COLO829 (cell line): ENCODE results near the gene AKAP6.
A peak's percentile ranks its signal among the peaks of the same experiment; 100 is the strongest.
"Not testable (repeated sequence)": the region's sequence is repeated elsewhere in the genome, so short reads cannot be mapped to it uniquely, and the experiment has no call there.

Experiments
- DNase-seq: peaks from one replicate; pipeline ENCODE4 v3.0.0; 2012; ENCODE audit warnings: low spot score

Gene AKAP6

DNA sequence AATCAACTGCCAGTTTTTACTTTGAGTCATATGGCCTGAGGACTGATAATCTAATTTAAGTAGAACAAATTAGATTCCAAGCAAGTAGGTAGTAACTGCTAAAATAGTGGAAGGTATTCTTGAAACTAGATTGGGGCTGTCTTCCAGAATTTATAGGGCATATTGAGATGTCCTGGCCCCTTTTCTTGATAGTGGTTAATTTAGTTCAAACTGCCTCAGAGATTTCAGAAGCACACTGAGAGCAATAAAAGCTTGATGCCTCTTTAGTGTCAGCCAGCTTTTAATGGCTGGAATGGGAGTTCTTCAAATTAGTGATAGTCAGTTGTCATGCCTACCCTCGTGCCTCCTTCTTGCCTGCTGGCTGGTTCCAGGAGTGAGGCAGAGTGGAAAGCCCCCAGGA lies 120.5 kb downstream of the AKAP6 start:
- DNase-seq = no peak

DNA sequence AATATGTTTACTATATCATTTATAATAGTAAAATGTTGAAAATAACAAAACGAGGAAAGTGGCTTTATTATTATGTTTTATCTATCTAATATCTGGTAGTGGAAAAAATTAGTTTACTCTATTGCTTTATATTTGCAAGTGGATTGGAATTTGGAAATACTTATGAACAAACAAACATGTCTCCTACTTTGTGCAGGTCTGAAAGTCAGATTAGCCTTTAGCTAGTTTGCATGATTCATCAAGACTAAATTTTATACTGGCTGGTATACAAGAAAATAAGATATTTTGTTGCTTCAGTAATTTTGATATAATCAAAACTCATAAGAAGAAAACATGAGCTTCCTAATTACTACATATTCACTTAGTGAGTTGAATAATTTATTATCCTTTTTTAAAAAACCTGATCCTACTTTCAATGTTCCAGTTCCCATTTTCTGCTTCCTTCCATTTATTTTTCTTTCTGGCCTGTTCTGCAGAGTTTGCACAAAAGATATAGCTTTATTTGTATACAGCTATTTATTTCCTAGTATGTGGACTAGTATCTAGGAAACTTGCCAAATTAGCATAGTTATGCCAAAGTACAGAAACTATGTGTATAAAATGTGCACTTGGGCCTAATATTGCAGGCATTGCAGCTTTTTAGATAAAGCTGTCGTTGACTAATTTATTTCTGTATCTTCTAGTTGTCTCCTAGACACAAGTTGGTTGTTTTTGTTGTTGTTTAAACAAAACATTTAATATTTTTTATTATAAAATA lies 122.0 kb downstream of the AKAP6 start:
- DNase-seq = no peak

DNA sequence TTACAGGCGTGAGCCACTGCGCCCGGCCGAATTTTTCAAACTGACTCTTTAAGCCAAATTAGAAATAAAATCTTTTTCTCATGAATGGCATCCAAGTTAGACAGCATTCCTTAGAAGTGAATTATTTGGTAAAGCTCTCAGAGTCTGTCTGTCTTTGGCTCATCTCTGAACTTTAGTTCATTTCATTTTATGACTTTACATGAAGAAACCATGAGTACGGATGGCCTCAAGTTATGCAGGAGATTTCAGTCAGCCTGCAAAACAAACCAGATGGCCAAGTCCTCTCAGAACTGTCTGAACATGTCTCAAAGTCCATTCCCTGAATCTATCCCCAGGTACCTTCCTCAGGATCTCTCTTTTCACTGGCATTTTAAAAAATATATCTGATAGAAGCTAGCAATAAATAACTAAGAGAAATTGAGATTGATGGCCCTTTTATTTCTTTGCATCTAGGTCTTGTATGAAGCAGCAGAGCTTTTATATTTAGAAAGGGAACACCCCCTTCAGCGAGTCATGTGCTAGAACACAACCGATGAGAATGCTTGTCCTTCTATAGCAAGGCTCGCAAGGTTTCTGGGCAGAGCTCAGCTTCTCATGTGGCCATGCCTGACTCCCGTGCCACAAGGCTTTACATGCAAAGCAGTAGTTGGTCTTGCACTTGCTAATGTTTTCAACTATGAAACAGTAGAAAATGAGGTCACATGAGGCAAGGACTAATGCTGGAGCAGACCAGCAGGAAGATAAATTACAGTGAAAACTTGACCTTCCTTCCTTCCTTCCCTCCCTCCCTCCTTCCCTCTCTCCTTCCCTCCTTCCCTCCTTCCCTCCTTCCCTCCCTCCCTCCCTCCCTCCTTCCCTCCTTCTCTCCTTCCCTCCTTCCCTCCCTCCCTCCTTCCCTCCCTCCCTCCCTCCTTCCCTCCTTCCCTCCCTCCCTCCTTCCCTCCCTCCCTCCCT lies 125.0 kb downstream of the AKAP6 start:
- DNase-seq = no peak

DNA sequence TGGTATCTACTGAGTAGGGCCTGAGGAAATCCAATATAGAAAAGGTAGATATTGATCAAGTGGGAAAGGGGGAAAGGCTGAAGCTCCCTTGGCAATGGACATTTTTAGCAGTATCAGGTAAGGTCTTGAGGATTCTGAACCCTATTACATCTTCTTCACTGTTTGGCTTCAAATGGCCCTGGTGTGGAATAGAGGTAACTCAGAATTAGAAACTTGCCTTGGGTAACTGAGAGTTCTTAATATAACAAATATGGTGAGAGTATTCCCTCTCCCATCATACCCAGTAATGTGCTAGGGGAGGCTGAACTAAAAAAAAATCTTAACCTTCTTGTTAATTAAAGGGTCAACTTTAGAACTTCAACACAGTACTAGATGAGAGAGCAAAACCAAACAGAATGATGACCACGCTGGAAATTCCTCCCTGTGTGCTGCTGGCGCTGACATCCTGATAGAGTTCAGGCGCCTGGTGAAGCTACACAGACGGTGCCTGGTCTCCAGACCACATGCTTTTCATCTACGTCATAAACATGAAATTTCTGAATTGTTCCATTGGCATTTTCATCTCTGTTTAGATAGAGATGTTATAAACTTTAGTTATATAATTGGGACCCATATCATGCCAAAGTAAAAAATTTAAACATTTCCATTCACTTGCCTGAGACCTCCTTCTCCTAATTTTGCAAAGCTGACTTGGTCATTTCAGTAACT lies 128.3 kb downstream of the AKAP6 start:
- DNase-seq = no peak

DNA sequence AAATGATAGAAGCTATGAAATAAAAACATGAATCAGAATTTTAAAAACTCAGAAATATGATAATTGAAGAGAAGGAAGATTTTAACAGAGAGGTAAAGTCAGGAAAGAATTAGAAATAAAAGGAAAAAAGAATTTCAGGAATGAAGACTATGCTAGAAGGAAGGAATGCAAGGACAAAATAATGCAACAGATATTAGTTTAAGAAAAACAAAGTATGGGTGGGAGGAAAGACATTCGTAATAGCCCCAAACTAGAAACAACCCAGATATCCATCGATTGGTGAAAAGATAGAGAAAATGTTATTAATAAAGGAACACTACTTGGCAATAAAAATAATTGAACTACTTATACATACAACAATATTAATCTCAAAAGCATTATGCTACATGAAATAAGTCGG lies 129.6 kb downstream of the AKAP6 start:
- DNase-seq = no peak

DNA sequence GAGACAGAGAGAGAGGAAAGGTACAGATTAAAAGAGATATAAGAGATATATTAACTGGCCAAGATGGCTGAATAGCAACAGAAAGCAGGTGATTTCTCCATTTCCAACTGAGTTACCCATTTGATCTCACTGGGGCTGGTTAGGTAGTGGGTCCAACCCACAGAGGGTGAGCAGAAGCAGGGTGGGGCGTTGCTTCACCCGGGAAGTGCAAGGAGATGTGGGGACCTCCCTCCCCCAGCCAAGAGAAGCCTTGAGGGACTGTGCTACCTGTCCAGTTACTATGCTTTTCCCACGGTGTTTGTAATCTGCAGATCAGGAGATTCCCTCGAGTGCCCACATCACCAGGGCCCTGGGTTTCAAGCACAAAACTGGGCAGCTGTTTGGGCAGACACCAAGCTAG lies 131.2 kb downstream of the AKAP6 start:
- DNase-seq = no peak

DNA sequence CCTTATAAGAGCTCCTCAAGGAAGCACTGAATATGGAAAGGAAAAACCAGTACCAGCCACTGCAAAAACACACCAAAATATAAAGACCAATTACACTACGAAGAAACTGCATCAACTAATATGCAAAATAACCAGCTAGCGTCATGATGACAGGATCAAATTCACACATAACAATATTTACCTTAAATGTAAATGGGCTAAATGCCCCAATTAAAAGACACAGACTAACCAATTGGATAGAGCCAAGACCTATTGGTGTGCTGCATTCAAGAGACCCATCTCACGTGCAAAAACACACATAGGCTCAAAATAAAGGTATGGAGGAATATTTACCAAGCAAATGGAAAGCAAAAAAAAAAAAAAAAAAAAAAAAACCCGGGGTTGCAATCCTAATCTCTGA lies 133.5 kb downstream of the AKAP6 start:
- DNase-seq = not testable (repeated sequence)

DNA sequence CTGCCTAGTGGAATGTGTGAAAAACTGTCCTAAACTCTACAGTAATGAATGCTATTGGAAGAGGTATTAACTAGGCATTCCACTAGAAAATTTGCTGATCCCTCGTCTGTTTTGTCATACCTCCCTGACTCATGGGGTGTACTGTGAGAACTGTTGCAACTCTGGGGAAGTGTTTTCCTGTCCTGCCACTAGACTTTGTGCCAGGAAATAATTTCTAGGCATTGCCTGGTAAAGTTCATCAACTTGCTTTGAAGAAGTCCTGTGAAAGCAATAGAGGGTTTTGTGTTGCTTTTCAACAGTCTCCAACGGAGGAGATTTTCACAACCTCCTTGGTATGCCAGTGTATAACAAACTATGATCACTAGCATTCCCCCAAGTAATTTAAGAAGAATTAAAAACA lies 139.9 kb downstream of the AKAP6 start:
- DNase-seq = no peak

DNA sequence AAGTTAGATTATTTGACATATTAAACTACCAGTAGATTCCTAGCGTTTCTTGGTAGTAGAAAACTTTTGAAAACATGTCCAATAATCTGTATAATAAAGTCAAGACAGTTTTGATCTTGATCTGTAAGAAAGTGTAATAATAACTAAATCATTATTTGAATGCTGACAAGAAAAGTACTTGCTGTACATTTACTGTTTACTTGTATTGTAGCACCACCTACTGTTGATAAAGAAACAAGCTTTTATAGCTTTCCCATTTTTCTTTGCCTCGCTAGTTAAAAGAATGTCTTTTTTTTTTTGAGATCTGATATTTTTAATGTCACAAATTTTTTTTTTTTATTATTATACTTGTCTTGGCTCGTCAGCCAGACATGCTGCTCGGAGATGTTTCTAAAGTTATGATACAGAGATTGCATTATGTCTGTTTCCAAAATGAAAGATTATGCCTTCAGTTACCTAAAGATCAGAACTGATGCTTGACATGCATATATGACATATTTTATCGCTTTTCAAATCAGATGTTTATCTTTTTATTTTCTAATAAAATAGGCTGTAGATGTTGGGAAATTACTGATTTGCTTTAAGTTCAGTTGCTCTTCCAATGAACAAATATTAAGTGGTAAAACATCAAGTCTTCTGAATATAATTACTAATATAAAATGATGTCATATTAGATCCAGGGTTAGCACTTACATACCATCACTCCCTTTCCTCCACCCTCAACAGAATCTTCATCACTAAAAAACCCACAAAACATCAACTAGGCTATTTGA lies 140.5 kb downstream of the AKAP6 start:
- DNase-seq = peak; percentile 62

DNA sequence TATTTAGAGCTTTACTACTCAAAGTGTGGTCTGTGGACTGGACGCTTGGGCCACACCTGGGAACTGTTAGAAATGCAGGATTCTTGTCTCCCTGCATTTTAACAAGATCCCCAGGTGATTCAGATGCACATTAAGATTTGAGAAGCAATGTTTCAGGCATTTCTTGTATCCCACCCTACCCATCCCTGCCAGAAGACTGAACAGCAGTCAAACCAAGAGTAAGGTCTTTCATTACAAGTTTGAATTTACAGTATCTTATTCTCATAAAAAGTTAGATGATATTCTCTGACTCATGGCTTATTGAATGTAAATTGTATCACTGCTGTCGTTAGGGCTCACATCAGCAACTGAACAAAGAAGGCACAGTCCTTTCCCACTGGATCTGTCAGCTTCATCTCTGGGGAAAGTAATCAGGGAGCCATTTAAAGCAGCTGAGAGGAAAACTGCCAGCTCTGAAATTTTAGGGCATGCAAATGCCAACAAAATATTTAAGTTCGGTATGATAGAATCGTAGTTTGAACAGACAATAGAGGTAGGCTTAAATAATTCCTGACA lies 141.1 kb downstream of the AKAP6 start:
- DNase-seq = peak; percentile 77

DNA sequence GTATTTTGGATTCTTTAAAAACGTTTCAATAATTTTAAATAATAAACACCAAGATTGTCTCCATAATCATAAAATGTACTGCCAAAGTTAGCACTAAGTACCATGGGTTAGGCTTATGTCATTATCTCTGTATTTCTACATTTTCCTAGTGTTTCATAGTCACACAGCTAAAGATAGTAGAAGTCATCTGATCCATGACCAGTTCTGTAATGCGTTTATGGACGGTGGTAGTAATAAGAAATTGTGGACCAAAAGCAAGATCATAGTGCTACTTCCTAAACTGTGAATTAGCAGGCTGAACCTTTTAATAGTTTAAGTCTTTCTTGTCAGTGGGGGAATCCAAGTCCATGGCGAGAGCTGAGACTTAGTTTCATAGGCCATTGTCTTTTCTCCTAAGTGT lies 142.1 kb downstream of the AKAP6 start:
- no peak for DNase-seq

DNA sequence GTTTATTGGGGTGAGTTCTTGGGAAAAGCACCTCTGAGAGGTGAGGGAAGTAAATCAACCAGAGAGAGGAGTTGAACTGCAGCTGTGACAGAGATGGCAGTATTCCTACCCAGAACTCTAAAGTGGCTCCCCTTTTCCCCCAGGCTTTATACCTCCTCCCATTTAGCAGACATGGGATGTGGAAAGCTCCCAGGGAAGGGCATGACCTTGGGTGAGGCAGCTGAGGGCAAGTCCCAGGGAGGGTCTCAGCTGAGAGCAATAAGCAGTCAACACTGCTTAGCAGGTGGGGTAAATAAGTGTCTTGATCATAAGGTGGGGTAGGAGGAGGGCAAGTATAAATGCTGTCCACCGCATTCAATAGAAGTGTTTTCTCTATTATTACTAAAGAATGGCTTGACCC lies 143.0 kb downstream of the AKAP6 start:
- no peak for DNase-seq

DNA sequence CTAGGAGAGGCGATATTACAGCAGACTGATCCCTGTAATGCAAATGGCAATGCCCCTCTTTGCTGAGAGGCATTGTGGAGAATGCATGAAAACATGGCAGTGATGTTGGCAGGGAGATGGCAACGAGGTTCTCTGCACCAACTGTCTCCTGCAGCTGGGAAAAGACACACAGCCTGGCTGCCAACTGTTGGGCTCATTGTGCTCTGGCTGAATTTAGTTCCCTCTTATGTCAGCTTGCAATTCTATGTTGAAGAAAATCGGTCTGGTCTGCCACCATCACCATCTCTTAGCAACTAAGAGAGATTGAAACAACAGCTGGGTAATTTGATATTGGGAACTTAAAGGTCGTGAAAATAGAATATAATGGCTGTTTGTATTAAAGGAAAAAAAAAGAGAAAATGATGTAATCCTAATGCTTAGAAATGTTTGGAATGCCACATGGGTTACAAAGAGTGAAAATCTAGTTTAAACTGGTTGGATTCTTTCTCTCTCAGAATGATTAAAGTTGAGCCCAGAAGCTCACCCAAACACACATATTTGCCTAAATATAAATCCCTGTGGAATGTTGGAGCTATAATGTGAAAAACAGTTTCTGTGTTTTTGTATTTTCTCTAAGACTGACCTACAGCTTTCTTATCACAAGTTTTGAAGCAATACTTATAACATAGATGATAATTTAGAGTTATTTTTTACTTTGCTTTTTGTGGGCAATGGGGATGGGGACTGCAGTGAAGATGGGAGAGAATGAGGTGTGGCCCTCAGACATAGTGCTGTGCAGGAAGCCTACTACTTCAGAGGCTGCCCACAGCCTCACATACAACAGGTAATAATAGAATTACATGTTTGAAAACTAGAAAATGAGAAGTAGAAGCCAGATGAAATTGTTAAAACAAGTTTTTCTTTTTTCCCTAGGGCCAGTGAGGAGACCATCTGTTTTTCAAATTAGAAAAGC lies 143.7 kb downstream of the AKAP6 start:
- peak; percentile 87 for DNase-seq

DNA sequence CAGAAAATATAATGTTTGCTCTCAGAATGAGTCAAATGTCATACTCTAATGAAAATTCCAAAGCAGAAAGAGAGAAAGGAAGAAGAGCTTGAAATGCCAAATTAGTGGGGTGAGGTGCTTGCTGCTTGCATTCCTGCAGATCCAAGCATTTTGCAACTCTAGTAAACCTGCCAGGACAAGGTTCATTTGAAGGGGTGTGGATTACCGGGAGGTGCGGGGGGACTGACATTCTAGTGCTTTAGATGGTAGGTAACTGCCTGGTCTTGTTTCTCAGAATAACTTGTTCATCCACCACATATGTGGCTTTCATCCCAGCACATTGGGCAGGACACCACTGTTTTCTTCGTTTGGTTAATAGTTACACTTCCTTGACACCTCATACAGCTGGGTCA lies 144.4 kb downstream of the AKAP6 start:
- DNase-seq = no peak

DNA sequence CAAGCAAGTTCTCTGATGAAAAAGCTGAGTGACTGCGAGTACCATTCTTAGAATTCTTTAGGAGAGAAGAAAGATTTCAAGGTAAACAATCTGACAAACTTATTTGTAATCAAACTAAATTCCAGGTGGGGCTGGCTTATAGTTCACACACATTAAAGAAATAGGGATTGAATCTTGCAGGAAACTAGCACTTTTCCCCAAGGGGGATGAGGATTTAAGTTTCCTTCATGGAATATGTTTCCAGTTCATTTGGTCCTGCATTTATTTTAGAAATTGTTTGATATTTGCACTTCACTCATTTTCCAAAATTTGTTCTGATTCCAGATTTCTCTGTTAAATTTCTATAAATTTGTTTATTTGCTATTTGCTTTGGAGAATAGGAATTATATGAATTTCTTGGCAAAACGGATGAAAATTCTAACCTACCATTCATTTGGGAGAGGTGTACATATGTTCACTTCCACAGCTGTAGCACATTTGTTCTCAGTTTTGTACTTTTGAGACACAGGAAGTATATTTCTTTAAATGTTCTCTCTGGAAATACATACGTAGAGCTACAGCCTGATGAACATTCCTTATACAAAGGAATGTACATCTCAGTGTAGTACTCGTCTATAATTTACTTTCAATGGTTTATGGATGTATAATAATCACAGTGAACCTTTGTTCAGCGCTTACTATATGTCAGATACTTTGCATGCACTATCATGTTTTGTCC lies 145.5 kb downstream of the AKAP6 start:
- no peak for DNase-seq

DNA sequence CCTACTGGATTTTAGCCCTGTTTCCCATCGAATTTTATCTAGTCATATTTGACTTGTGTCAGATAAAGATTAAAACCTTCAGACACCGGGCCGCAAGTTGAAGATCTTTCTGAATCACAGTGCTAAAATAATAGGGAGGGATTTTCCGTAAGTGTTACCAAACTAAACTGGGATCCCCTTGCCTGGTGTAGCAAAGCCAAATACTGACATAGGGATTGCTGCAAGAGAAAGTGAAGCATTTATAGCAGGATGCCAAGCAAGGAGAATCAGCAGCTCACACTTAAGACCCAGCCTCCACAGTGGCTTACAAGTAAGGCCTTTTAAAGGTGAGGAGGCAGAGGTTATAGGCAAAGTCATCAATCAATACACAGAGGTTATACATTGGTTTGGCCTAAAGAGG lies 147.4 kb downstream of the AKAP6 start:
- no peak for DNase-seq

DNA sequence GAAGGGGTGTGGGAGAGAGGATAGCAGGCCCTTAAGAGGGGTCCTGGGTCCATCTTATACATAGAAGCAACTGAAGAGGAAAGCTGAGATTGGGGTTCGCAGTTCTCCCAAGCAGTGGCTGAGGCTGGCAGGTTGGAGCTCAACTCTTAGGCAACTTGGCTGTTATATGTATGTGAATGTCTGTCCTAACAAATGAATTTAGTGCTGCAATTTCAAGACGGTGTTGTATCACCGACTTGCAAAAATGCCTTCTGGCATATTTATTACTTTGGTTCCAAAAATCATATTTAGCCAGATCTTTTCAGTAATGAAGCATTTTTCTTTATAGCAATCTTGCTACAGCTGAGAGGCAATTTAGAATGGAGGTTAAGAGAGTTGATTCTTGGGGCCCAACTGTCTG lies 148.3 kb downstream of the AKAP6 start:
- DNase-seq = no peak

DNA sequence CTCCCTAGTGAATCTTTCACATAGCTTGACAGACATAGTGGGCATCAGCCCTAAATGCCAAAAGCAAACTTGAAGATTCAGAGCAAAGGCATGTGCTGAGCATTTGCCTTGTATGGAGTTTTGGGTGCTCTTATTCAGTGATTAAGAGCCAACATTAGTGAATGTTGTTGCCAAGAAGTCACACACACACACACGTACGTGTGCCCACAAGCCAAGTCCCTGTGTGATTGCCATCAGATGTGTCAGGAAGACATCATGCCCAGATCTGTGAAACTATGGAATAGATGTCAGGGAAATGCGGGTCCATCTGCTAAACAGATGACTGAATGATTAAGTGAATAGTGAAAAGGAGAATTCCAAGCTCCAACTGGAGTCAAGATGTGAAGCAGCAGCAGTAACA lies 149.0 kb downstream of the AKAP6 start:
- DNase-seq = no peak

DNA sequence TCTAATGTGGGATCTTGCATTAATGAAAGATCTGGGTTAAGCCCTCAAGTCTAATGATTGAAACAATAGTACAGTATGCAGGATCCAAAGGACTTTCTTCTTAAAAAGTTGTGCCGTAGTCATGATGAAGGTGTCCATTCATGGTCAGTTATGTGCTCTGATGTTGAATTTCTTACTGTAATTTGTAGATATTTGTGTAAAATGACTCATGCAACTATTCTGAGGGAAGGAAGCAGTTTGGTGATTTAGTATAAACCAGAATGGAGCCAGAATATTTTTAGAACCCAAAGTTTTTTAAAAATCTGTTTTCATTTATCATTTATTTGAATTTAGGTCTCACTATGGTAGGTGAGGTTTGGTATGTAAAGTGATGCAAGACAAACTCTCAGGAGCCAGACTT lies 151.2 kb downstream of the AKAP6 start:
- DNase-seq = no peak

DNA sequence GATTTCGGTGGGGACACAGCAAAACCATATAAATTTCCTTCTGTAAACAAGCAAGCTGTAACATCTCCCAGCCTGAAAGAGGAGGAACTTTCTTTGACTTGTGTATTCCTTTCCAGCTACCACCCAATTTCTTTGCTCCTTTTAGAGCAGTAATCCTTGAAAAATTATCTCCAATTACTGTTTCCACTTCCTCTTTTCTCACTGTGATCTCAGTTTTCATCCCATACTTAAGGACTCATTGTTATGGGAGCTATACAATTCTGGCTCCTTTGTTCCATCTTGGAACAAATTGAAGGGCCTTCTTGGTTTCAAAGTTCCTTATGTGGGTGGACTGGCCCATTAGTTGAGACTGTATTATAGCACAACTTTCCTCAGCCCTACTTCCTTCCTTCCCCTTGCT lies 152.6 kb downstream of the AKAP6 start:
- no peak for DNase-seq
